ENCODE data around the gene GMPR2.

GRCh38 chr14:24258119-24258518 lies 25.4 kb downstream of the GMPR2 start:
- TF ChIP-seq POLR2A (IDR thresholded peaks at IDR 0.05), result no peak
- TF ChIP-seq, protein P1, sequence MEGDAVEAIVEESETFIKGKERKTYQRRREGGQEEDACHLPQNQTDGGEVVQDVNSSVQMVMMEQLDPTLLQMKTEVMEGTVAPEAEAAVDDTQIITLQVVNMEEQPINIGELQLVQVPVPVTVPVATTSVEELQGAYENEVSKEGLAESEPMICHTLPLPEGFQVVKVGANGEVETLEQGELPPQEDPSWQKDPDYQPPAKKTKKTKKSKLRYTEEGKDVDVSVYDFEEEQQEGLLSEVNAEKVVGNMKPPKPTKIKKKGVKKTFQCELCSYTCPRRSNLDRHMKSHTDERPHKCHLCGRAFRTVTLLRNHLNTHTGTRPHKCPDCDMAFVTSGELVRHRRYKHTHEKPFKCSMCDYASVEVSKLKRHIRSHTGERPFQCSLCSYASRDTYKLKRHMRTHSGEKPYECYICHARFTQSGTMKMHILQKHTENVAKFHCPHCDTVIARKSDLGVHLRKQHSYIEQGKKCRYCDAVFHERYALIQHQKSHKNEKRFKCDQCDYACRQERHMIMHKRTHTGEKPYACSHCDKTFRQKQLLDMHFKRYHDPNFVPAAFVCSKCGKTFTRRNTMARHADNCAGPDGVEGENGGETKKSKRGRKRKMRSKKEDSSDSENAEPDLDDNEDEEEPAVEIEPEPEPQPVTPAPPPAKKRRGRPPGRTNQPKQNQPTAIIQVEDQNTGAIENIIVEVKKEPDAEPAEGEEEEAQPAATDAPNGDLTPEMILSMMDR (IDR thresholded peaks at IDR 0.05 in 8 of 11, conservative IDR thresholded peaks at IDR 0.05 in 3 of 11), result no peak

Measured in spleen (tissue), 7 donors.